Peyer's patch (tissue), 4 donors: Measurements from ENCODE around the gene NCMAP. TPM values are rescaled to one million over a fixed set of nuclear protein-coding genes. Genes with fewer than 3 reads are reported as not detected.
A peak's percentile ranks its signal among the peaks of the same experiment; 100 is the strongest.

Source experiments
- DNase-seq, 3 donors: peaks; one replicate each; pipeline ENCODE4 v3.0.0-alpha.2; 2017 to 2019
- H3K27ac ChIP-seq, 4 donors: fragments of 200-600 bp; sonication (generic); one replicate each; pipeline ENCODE4 v1.5.1; 2016 to 2019
- H3K27me3 ChIP-seq, 2 donors: fragments of 200-600 bp; sonication (generic); one replicate each; pipeline ENCODE4 v1.5.1; 2019
- H3K36me3 ChIP-seq, 3 donors: fragments of 200-600 bp; sonication (generic); one replicate each; pipeline ENCODE4 v1.5.1; 2016 to 2019
- H3K4me1 ChIP-seq, 4 donors: fragments of 200-600 bp; sonication (generic); one replicate each; pipeline ENCODE4 v1.5.1; 2016 to 2019
- H3K4me3 ChIP-seq, 4 donors: fragments of 200-600 bp; sonication (generic); 1 replicate in 3 of 4; 2 replicates in 1 of 4; pipeline ENCODE4 v1.5.1; 2016 to 2019; ENCODE audit warnings: mild to moderate bottlenecking in 1 of 4
- H3K9me3 ChIP-seq, 4 donors: fragments of 200-600 bp; sonication (generic); one replicate each; pipeline ENCODE4 v1.5.1; 2016 to 2019; ENCODE audit warnings: mild to moderate bottlenecking in 1 of 4
- CTCF ChIP-seq, 6 experiments: fragments of 450-650 bp in 4 of 6; fragments of 200-600 bp in 2 of 6; sonication (generic) in 1 of 6; IDR thresholded peaks; one replicate each; pipeline ENCODE4 v1.5.1; 2017 to 2019; ENCODE audit warnings: antibody characterized with exemption in 6 of 6, mild to moderate bottlenecking in 3 of 6, moderate library complexity in 1 of 6
- POLR2A ChIP-seq, 2 donors: fragments of 450-650 bp; IDR thresholded peaks; one replicate each; pipeline ENCODE4 v1.5.1; 2017; ENCODE audit warnings: antibody characterized with exemption in 2 of 2, mild to moderate bottlenecking in 2 of 2, moderate library complexity in 2 of 2
- total RNA-seq, 4 donors: library from RNA; depleted of rRNA; stranded (reverse); fragments of >200 nt; gene quantifications; one replicate each; pipeline ENCODE4 v1.1.0, GENCODE V29; 2016

Gene NCMAP
- total RNA-seq, 4 donors from 2014 or later: 1.6 to 9.5 (median 4.2) TPM

- H3K36me3 ChIP-seq: no peaks in the 10 kb centered on the region
Measured at GRCh38 chr1:24605534-24606295, 49.8 kb downstream of the NCMAP start.

GRCh38 chr1:24606296-24606605 lies 50.4 kb downstream of the NCMAP start:
- H3K36me3 ChIP-seq: no peaks in the 10 kb centered on the region
- DNase-seq: no peak
- no peak overlapping the region for H3K27ac ChIP-seq
- H3K27me3 ChIP-seq: no peaks in the 10 kb centered on the region
- no peak overlapping the region for H3K4me3 ChIP-seq
- H3K9me3 ChIP-seq: no peaks in the 10 kb centered on the region
- TF ChIP-seq CTCF (IDR thresholded peaks at IDR 0.05) (no peak), POLR2A (IDR thresholded peaks at IDR 0.05) (no peak)
- peaks cover 0 to 4% (median 0%) of the 10 kb centered on the region in 4 donors for H3K4me1 ChIP-seq

More at GRCh38 chr1:24605534-24606295, 49.8 kb downstream of the NCMAP start:
- Histone ChIP-seq H3K27me3 (no peaks in the 10 kb centered on the region), H3K9me3 (no peaks in the 10 kb centered on the region), H3K4me3 (no peak overlapping the region), H3K27ac (no peak overlapping the region), H3K4me1 (peaks cover 0 to 4% (median 0%) of the 10 kb centered on the region in 4 donors)
- no peak for DNase-seq
- TF ChIP-seq POLR2A (IDR thresholded peaks at IDR 0.05) (no peak), CTCF (IDR thresholded peaks at IDR 0.05) (no peak)

GRCh38 chr1:24606621-24607020 lies 50.7 kb downstream of the NCMAP start:
- no peaks in the 10 kb centered on the region for H3K36me3 ChIP-seq
- no peak overlapping the region for H3K27ac ChIP-seq
- no peaks in the 10 kb centered on the region for H3K9me3 ChIP-seq
- no peaks in the 10 kb centered on the region for H3K27me3 ChIP-seq
- no peak for DNase-seq
- H3K4me1 ChIP-seq: peaks cover 0 to 4% (median 0%) of the 10 kb centered on the region in 4 donors
- no peak for TF ChIP-seq POLR2A (IDR thresholded peaks at IDR 0.05)
- no peak for TF ChIP-seq CTCF (IDR thresholded peaks at IDR 0.05)
- no peak overlapping the region for H3K4me3 ChIP-seq

- Histone ChIP-seq H3K9me3 (no peaks in the 10 kb centered on the region), H3K4me3 (no peak overlapping the region), H3K27me3 (no peaks in the 10 kb centered on the region), H3K36me3 (no peaks in the 10 kb centered on the region), H3K27ac (no peak overlapping the region), H3K4me1 (peaks cover 0 to 4% (median 0%) of the 10 kb centered on the region in 4 donors)
- no peak for DNase-seq
- peak in 3 of 6 experiments; percentile 2 to 12 (median 9) for TF ChIP-seq CTCF (IDR thresholded peaks at IDR 0.05)
- no peak for TF ChIP-seq POLR2A (IDR thresholded peaks at IDR 0.05)
Measured at GRCh38 chr1:24609949-24610517, 54.1 kb downstream of the NCMAP start.

- no peaks in the 10 kb centered on the region for H3K9me3 ChIP-seq
- H3K4me1 ChIP-seq: no peaks in the 10 kb centered on the region
- no peak overlapping the region for H3K4me3 ChIP-seq
- H3K36me3 ChIP-seq: no peaks in the 10 kb centered on the region
- no peaks in the 10 kb centered on the region for H3K27me3 ChIP-seq
- H3K27ac ChIP-seq: no peak overlapping the region
- no peak for DNase-seq
- TF ChIP-seq CTCF (IDR thresholded peaks at IDR 0.05): no peak
- TF ChIP-seq POLR2A (IDR thresholded peaks at IDR 0.05): no peak
Measured at GRCh38 chr1:24619376-24619775, 63.5 kb downstream of the NCMAP start.
